WTC11 (cell line): Measurements from ENCODE around the gene CDKN1B. TPM values are rescaled to one million over a fixed set of nuclear protein-coding genes. Genes with fewer than 3 reads are reported as not detected.

Experiments
- ATAC-seq: fragments of 200-7000 bp; cut with Tn5 transposase; 2 replicates; pipeline ENCODE4 v1.10.0; 2021; ENCODE audit warnings: mild to moderate bottlenecking, moderate library complexity
- CTCF ChIA-PET: fragments of 300-600 bp; sonication (Branson Sonifier 250); formaldehyde crosslinking; loops from one replicate; lab custom pipeline; 2021; ENCODE audit warnings: antibody characterized with exemption; lab: Charles Lee
- POLR2A ChIA-PET: fragments of 350-600 bp; sonication (Branson Sonifier 250); formaldehyde crosslinking; loops from one replicate; lab custom pipeline; 2021; ENCODE audit warnings: antibody characterized with exemption; lab: Charles Lee
- DNase-seq: peaks from one replicate; pipeline ENCODE4 v3.0.0; 2021; ENCODE audit warnings: low spot score
- H3K27ac Mint-ChIP-seq: 2 replicates; pipeline ENCODE4 v1.8.0; 2021; ENCODE audit warnings: mixed read lengths
- H3K27me3 Mint-ChIP-seq: 2 replicates; pipeline ENCODE4 v1.8.0; 2021; ENCODE audit warnings: low read depth, mild to moderate bottlenecking, moderate library complexity, mixed read lengths
- H3K36me3 Mint-ChIP-seq: 2 replicates; pipeline ENCODE4 v1.8.0; 2021; ENCODE audit warnings: mixed read lengths
- H3K4me1 Mint-ChIP-seq: 2 replicates; pipeline ENCODE4 v1.8.0; 2022; ENCODE audit warnings: mixed read lengths
- H3K4me3 Mint-ChIP-seq: 2 replicates; pipeline ENCODE4 v1.8.0; 2021; ENCODE audit warnings: mild to moderate bottlenecking, moderate library complexity, mixed read lengths
- H3K9me3 Mint-ChIP-seq: 2 replicates; pipeline ENCODE4 v1.8.0; 2021; ENCODE audit warnings: mixed read lengths
- ATF1 ChIP-seq: sonication (generic); formaldehyde crosslinking; IDR thresholded peaks from 2 replicates; pipeline ENCODE4 v1.8.1; 2023; ENCODE audit warnings: mild to moderate bottlenecking, moderate library complexity, missing genetic modification reagents
- CBFB ChIP-seq: sonication (generic); formaldehyde crosslinking; IDR thresholded peaks from 2 replicates; pipeline ENCODE4 v1.8.1; 2022; ENCODE audit warnings: mild to moderate bottlenecking, low read depth, missing genetic modification reagents
- ELF4 ChIP-seq: sonication (generic); formaldehyde crosslinking; IDR thresholded peaks from 2 replicates; pipeline ENCODE4 v1.8.1; 2022; ENCODE audit warnings: low read depth, mild to moderate bottlenecking, moderate library complexity, missing genetic modification reagents
- JAZF1 ChIP-seq: fragments of 250-450 bp; sonication (Bioruptor Pico); IDR thresholded peaks from 2 replicates; pipeline ENCODE4 v1.9.0; 2021; ENCODE audit warnings: moderate library complexity, mild to moderate bottlenecking, inconsistent platforms
- MYBL2 ChIP-seq: sonication (generic); formaldehyde crosslinking; IDR thresholded peaks from 2 replicates; pipeline ENCODE4 v1.8.1; 2023; ENCODE audit warnings: mild to moderate bottlenecking, moderate library complexity, missing genetic modification reagents
- RORB ChIP-seq: fragments of 250-450 bp; sonication (Bioruptor Pico); IDR thresholded peaks from 2 replicates; pipeline ENCODE4 v1.9.0; 2021; ENCODE audit warnings: mild to moderate bottlenecking
- SMAD3 ChIP-seq: sonication (generic); formaldehyde crosslinking; IDR thresholded peaks from 2 replicates; pipeline ENCODE4 v1.8.0; 2022; ENCODE audit warnings: missing genetic modification reagents, mild to moderate bottlenecking, borderline replicate concordance
- SOX15 ChIP-seq: fragments of 250-450 bp; sonication (Bioruptor Pico); IDR thresholded peaks from 2 replicates; pipeline ENCODE4 v1.9.0; 2021; ENCODE audit warnings: mild to moderate bottlenecking
- SP1 ChIP-seq: sonication (generic); formaldehyde crosslinking; conservative IDR thresholded peaks from 2 replicates; pipeline ENCODE4 v1.8.1; 2022; ENCODE audit warnings: missing genetic modification reagents
- TEAD1 ChIP-seq: sonication (generic); formaldehyde crosslinking; IDR thresholded peaks from 2 replicates; pipeline ENCODE4 v1.8.0; 2022; ENCODE audit warnings: mild to moderate bottlenecking, missing genetic modification reagents
- USF2 ChIP-seq: sonication (generic); formaldehyde crosslinking; IDR thresholded peaks from 2 replicates; pipeline ENCODE4 v1.8.1; 2023; ENCODE audit warnings: mild to moderate bottlenecking, missing genetic modification reagents, moderate library complexity
- ZBTB43 ChIP-seq: sonication (generic); formaldehyde crosslinking; IDR thresholded peaks from 2 replicates; pipeline ENCODE4 v1.8.1; 2023; ENCODE audit warnings: mild to moderate bottlenecking, missing genetic modification reagents
- ZNF423 ChIP-seq: fragments of 250-450 bp; sonication (Bioruptor Pico); IDR thresholded peaks from 2 replicates; pipeline ENCODE4 v2.1.2; 2022; ENCODE audit warnings: mild to moderate bottlenecking, moderate library complexity
- total RNA-seq: library from RNA; stranded (reverse); gene quantifications from 3 replicates; pipeline ENCODE4 v1.2.3, GENCODE V29; 2021
- TF ChIP-seq, protein P1 (sequence below): sonication (generic); formaldehyde crosslinking; IDR thresholded peaks from 2 replicates; pipeline ENCODE4 v1.8.1; 2023; ENCODE audit warnings: mild to moderate bottlenecking, moderate library complexity, missing genetic modification reagents
- TF ChIP-seq, protein P2 (sequence below): sonication (generic); formaldehyde crosslinking; IDR thresholded peaks from 2 replicates; pipeline ENCODE4 v1.8.1; 2022; ENCODE audit warnings: low read depth, missing genetic modification reagents, borderline replicate concordance
- TF ChIP-seq, protein P3 (sequence below): sonication (generic); formaldehyde crosslinking; IDR thresholded peaks from 2 replicates; pipeline ENCODE4 v1.8.0; 2022; ENCODE audit warnings: mild to moderate bottlenecking, missing genetic modification reagents
- TF ChIP-seq, protein P4 (sequence below): fragments of 250-450 bp; sonication (Bioruptor Pico); IDR thresholded peaks from 2 replicates; pipeline ENCODE4 v1.9.0; 2021; ENCODE audit warnings: mild to moderate bottlenecking, borderline replicate concordance

Gene CDKN1B
- total RNA-seq, 1 experiment from 2014 or later, result 34.2 TPM

- POLR2A ChIA-PET, result no interaction called here
- TF ChIP-seq, protein P1, sequence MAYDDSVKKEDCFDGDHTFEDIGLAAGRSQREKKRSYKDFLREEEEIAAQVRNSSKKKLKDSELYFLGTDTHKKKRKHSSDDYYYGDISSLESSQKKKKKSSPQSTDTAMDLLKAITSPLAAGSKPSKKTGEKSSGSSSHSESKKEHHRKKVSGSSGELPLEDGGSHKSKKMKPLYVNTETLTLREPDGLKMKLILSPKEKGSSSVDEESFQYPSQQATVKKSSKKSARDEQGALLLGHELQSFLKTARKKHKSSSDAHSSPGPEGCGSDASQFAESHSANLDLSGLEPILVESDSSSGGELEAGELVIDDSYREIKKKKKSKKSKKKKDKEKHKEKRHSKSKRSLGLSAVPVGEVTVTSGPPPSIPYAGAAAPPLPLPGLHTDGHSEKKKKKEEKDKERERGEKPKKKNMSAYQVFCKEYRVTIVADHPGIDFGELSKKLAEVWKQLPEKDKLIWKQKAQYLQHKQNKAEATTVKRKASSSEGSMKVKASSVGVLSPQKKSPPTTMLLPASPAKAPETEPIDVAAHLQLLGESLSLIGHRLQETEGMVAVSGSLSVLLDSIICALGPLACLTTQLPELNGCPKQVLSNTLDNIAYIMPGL (CRISPR knock-in tag), result no peak
- TF ChIP-seq MYBL2 (CRISPR knock-in tag), result no peak
- TF ChIP-seq TEAD1 (CRISPR knock-in tag), result no peak
- TF ChIP-seq SOX15, result no peak
- TF ChIP-seq ATF1 (CRISPR knock-in tag), result no peak
- H3K4me3 Mint-ChIP-seq, result no peak overlapping the region
- H3K27ac Mint-ChIP-seq, result no peak overlapping the region
- CTCF ChIA-PET, result no interaction called here
- H3K4me1 Mint-ChIP-seq, result peaks cover 26% of the 10 kb centered on the region
- no peaks in the 10 kb centered on the region for H3K9me3 Mint-ChIP-seq
- no peaks in the 10 kb centered on the region for H3K36me3 Mint-ChIP-seq
- ATAC-seq (no peak), DNase-seq (no peak)
- H3K27me3 Mint-ChIP-seq, result peaks cover 3% of the 10 kb centered on the region
These were observed 17.8 kb upstream of the CDKN1B start for GRCh38 chr12:12699345-12699744.

GRCh38 chr12:12700254-12700653, 16.9 kb upstream of the CDKN1B start:
- CTCF ChIA-PET, result interaction anchor here (1.1 kb wide), 1 partner anchor 196 kb away, joined by 3 read pairs; no protein-coding TSS in a partner anchor
- H3K27ac Mint-ChIP-seq, result no peak overlapping the region
- H3K27me3 Mint-ChIP-seq, result peaks cover 3% of the 10 kb centered on the region; the same call in 1 of the 2 replicates
- no peak for DNase-seq
- peaks cover 29% of the 10 kb centered on the region for H3K4me1 Mint-ChIP-seq
- no peaks in the 10 kb centered on the region for H3K9me3 Mint-ChIP-seq
- no peak for ATAC-seq
- POLR2A ChIA-PET, result interaction anchor here (0.9 kb wide), 1 partner anchor 75 kb away, joined by 3 read pairs; no protein-coding TSS in a partner anchor
- no peaks in the 10 kb centered on the region for H3K36me3 Mint-ChIP-seq
- no peak for TF ChIP-seq RORB (CRISPR knock-in tag)
- TF ChIP-seq, protein P2, sequence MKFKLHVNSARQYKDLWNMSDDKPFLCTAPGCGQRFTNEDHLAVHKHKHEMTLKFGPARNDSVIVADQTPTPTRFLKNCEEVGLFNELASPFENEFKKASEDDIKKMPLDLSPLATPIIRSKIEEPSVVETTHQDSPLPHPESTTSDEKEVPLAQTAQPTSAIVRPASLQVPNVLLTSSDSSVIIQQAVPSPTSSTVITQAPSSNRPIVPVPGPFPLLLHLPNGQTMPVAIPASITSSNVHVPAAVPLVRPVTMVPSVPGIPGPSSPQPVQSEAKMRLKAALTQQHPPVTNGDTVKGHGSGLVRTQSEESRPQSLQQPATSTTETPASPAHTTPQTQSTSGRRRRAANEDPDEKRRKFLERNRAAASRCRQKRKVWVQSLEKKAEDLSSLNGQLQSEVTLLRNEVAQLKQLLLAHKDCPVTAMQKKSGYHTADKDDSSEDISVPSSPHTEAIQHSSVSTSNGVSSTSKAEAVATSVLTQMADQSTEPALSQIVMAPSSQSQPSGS (CRISPR knock-in tag), result no peak
- no peak overlapping the region for H3K4me3 Mint-ChIP-seq

- Mint-ChIP-seq H3K4me1 (peaks cover 22% of the 10 kb centered on the region), H3K27ac (no peak overlapping the region), H3K27me3 (peaks cover 3% of the 10 kb centered on the region; the same call in 1 of the 2 replicates), H3K4me3 (no peak overlapping the region), H3K36me3 (no peaks in the 10 kb centered on the region), H3K9me3 (no peaks in the 10 kb centered on the region)
- ATAC-seq (no peak; the same call in 1 of the 2 replicates), DNase-seq (peak; percentile 53)
- POLR2A ChIA-PET, result interaction anchor here (0.6 to 0.7 kb wide), 4 partner anchors 34 to 1077 kb away, joined by 3 to 7 read pairs (median 6); no protein-coding TSS in a partner anchor
- CTCF ChIA-PET, result interaction anchor here (1.0 to 1.3 kb wide), 6 partner anchors 13 to 137 kb away, joined by 3 to 10 read pairs (median 4); no protein-coding TSS in a partner anchor
- TF ChIP-seq, protein P3, sequence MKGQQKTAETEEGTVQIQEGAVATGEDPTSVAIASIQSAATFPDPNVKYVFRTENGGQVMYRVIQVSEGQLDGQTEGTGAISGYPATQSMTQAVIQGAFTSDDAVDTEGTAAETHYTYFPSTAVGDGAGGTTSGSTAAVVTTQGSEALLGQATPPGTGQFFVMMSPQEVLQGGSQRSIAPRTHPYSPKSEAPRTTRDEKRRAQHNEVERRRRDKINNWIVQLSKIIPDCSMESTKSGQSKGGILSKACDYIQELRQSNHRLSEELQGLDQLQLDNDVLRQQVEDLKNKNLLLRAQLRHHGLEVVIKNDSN (CRISPR knock-in tag), result no peak
- no peak for TF ChIP-seq JAZF1 (CRISPR knock-in tag)
- TF ChIP-seq TEAD1 (CRISPR knock-in tag), result peak; percentile 72; the same call in 1 of the 2 replicates
- TF ChIP-seq SP1, result 0 out of 2 replicates have a peak, but pooled peaks have one; percentile 37
- no peak for TF ChIP-seq SMAD3 (CRISPR knock-in tag)
- TF ChIP-seq ZNF423 (CRISPR knock-in tag), result peak; percentile 56; the same call in 1 of the 2 replicates
These were observed 15.7 kb upstream of the CDKN1B start for GRCh38 chr12:12701457-12701856.

DNA sequence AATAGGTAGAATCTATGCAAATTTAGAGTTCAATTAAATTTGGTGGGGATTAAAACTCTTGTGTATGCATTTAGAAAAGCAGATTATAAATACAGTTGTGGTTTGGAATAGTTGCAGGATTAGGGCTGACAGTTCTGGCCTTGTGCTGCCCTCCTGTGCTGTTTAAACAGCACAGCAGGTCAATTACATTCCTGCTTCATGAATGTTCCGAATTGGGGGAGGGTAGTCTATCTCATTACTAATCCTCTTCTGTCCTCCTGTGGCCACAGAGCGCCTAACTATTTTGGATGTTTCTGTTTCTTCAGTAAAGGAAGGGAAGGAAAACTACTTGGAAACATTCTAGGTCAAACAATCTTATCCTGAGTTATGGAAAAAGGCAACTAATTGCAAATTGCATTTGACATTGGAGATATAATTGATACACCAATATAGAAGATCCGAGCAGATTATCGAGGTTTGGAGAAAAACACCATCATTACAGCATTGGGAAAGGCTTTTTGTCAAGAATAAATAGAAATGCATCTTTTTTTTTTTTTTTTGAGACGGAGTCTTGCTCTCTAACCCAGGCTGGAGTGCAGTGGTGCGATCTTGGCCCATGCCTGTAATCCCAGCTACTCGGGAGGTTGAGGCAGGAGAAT, 12.5 kb upstream of the CDKN1B start:
- H3K36me3 Mint-ChIP-seq, result no peaks in the 10 kb centered on the region
- H3K27me3 Mint-ChIP-seq, result no peaks in the 10 kb centered on the region
- no peaks in the 10 kb centered on the region for H3K9me3 Mint-ChIP-seq
- no peak overlapping the region for H3K27ac Mint-ChIP-seq
- ATAC-seq (peak; percentile 98), DNase-seq (peak; percentile 38)
- H3K4me3 Mint-ChIP-seq, result no peak overlapping the region
- peaks cover 18% of the 10 kb centered on the region for H3K4me1 Mint-ChIP-seq
- CTCF ChIA-PET, result interaction anchor here (0.6 to 1.1 kb wide), 8 partner anchors 11 to 1047 kb away, joined by 3 to 6 read pairs (median 3); partner anchors contain the start of gene MANSC1
- POLR2A ChIA-PET, result no interaction called here
- TF ChIP-seq MYBL2 (CRISPR knock-in tag) (no peak), CBFB (CRISPR knock-in tag) (no peak), USF2 (no peak), ELF4 (CRISPR knock-in tag) (no peak), ZBTB43 (CRISPR knock-in tag) (no peak)
- TF ChIP-seq, protein P4, sequence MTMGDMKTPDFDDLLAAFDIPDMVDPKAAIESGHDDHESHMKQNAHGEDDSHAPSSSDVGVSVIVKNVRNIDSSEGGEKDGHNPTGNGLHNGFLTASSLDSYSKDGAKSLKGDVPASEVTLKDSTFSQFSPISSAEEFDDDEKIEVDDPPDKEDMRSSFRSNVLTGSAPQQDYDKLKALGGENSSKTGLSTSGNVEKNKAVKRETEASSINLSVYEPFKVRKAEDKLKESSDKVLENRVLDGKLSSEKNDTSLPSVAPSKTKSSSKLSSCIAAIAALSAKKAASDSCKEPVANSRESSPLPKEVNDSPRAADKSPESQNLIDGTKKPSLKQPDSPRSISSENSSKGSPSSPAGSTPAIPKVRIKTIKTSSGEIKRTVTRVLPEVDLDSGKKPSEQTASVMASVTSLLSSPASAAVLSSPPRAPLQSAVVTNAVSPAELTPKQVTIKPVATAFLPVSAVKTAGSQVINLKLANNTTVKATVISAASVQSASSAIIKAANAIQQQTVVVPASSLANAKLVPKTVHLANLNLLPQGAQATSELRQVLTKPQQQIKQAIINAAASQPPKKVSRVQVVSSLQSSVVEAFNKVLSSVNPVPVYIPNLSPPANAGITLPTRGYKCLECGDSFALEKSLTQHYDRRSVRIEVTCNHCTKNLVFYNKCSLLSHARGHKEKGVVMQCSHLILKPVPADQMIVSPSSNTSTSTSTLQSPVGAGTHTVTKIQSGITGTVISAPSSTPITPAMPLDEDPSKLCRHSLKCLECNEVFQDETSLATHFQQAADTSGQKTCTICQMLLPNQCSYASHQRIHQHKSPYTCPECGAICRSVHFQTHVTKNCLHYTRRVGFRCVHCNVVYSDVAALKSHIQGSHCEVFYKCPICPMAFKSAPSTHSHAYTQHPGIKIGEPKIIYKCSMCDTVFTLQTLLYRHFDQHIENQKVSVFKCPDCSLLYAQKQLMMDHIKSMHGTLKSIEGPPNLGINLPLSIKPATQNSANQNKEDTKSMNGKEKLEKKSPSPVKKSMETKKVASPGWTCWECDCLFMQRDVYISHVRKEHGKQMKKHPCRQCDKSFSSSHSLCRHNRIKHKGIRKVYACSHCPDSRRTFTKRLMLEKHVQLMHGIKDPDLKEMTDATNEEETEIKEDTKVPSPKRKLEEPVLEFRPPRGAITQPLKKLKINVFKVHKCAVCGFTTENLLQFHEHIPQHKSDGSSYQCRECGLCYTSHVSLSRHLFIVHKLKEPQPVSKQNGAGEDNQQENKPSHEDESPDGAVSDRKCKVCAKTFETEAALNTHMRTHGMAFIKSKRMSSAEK, result no peak
